ENCODE results near the gene VCAN.
A peak's percentile ranks its signal among the peaks of the same experiment; 100 is the strongest.

VCAN gene

DNA sequence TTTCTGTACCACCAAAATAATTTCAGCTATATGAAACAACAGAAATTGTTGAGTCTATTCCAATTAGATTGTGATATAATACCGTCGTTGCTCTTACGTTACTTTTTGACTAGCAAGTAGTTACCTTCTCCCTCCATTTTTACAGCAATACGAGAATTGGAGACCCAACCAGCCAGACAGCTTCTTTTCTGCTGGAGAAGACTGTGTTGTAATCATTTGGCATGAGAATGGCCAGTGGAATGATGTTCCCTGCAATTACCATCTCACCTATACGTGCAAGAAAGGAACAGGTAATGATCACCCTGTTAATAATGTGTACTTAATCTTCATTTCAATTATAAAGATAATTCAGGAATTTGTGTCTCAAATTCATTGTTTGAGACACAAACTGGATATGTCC is 100.7 kb downstream of the VCAN start:
- CTCF ChIA-PET = interaction anchor here (0.6 kb wide), 1 partner anchor 1786 kb away, joined by 3 read pairs; no protein-coding TSS in a partner anchor
- POLR2A ChIA-PET = no interaction called here
- Histone ChIP-seq H3K4me1 (ENCODE audit: control insufficient read depth, insufficient read depth, low read length) (peaks cover 8% of the 10 kb centered on the region), H3K36me3 (ENCODE audit: control insufficient read depth in 2 of 2, insufficient read depth in 1 of 2, low read length in 2 of 2) (peaks cover 30 to 38% of the 10 kb centered on the region in 2 experiments), H3K9me3 (ENCODE audit: control insufficient read depth, insufficient read depth, low read depth, low read length) (no peaks in the 10 kb centered on the region), H3K4me3 (ENCODE audit: low read depth, low read length) (no peak overlapping the region), H3K27ac (ENCODE audit: extremely low read depth, low read depth, low read length) (no peak overlapping the region)
- TF ChIP-seq, protein P1, sequence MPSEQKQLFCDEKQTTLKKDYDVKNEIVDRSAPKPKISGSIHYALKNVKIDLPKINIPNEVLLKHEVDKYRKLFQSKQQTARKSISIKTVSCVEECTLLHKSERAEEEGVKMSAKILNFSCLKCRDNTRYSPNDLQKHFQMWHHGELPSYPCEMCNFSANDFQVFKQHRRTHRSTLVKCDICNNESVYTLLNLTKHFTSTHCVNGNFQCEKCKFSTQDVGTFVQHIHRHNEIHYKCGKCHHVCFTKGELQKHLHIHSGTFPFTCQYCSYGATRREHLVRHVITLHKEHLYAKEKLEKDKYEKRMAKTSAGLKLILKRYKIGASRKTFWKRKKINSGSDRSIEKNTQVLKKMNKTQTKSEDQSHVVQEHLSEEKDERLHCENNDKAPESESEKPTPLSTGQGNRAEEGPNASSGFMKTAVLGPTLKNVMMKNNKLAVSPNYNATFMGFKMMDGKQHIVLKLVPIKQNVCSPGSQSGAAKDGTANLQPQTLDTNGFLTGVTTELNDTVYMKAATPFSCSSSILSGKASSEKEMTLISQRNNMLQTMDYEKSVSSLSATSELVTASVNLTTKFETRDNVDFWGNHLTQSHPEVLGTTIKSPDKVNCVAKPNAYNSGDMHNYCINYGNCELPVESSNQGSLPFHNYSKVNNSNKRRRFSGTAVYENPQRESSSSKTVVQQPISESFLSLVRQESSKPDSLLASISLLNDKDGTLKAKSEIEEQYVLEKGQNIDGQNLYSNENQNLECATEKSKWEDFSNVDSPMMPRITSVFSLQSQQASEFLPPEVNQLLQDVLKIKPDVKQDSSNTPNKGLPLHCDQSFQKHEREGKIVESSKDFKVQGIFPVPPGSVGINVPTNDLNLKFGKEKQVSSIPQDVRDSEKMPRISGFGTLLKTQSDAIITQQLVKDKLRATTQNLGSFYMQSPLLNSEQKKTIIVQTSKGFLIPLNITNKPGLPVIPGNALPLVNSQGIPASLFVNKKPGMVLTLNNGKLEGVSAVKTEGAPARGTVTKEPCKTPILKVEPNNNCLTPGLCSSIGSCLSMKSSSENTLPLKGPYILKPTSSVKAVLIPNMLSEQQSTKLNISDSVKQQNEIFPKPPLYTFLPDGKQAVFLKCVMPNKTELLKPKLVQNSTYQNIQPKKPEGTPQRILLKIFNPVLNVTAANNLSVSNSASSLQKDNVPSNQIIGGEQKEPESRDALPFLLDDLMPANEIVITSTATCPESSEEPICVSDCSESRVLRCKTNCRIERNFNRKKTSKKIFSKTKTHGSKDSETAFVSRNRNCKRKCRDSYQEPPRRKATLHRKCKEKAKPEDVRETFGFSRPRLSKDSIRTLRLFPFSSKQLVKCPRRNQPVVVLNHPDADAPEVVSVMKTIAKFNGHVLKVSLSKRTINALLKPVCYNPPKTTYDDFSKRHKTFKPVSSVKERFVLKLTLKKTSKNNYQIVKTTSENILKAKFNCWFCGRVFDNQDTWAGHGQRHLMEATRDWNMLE (tag by site-specific recombination; conservative IDR thresholded peaks at IDR 0.05; ENCODE audit: low read depth) = no peak
- TF ChIP-seq ZNF670 (tag by site-specific recombination; IDR thresholded peaks at IDR 0.05; ENCODE audit: low read depth) = no peak

- Histone ChIP-seq H3K4me3 (ENCODE audit: low read depth, low read length) (no peak overlapping the region), H3K27ac (ENCODE audit: extremely low read depth, low read depth, low read length) (no peak overlapping the region), H3K36me3 (ENCODE audit: control insufficient read depth in 2 of 2, insufficient read depth in 1 of 2, low read length in 2 of 2) (peaks cover 47 to 54% of the 10 kb centered on the region in 2 experiments), H3K9me3 (ENCODE audit: control insufficient read depth, insufficient read depth, low read depth, low read length) (no peaks in the 10 kb centered on the region), H3K4me1 (ENCODE audit: control insufficient read depth, insufficient read depth, low read length) (0 out of 2 replicates have a peak, but pooled peaks cover 2% of the 10 kb centered on the region)
- ChIA-PET CTCF (interaction anchor here (0.6 kb wide), 1 partner anchor 12 kb away, joined by 3 read pairs; no protein-coding TSS in a partner anchor), POLR2A (no interaction called here)
- TF ChIP-seq KLF7 (tag by site-specific recombination; IDR thresholded peaks at IDR 0.05; ENCODE audit: borderline replicate concordance) = no peak
Measured at GRCh38 chr5:83576341-83576740, 104.8 kb downstream of the VCAN start.

DNA sequence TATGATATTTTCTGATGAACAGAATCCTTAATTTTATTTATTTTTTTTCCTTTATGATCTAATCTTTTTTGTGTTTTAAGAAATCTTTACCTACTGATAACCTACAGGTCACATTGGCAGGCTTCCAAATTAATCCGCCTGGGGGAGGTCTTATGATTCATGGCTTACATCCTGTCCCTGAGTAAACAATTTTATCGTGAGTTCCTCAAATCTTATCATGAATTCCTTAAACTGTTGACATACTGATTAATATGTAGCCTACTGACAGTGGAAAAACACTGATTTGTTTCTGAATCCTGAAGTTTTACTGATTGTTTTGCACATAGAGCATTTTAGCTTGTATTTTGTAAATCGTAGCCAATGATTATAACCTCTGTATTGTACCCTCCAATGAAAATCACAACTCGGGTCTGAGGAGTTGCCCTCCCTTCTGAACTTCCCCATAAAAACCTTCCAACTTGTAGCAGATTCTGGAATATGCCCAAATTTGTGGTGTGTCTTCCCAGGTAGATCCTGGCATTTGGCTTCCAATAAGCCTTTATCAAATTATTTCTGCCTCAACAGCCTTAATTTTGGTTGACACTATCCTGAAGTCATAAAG is 105.6 kb downstream of the VCAN start:
- Histone ChIP-seq H3K4me3 (ENCODE audit: low read depth, low read length) (no peak overlapping the region), H3K36me3 (ENCODE audit: control insufficient read depth in 2 of 2, insufficient read depth in 1 of 2, low read length in 2 of 2) (peaks cover 49 to 62% of the 10 kb centered on the region in 2 experiments), H3K27ac (ENCODE audit: extremely low read depth, low read depth, low read length) (no peak overlapping the region), H3K9me3 (ENCODE audit: control insufficient read depth, insufficient read depth, low read depth, low read length) (no peaks in the 10 kb centered on the region), H3K4me1 (ENCODE audit: control insufficient read depth, insufficient read depth, low read length) (0 out of 2 replicates have a peak, but pooled peaks cover 2% of the 10 kb centered on the region)
- POLR2A ChIA-PET = no interaction called here
- TF ChIP-seq SETDB1 (IDR thresholded peaks at IDR 0.05; ENCODE audit: insufficient read length, low read length) = peak; percentile 64
- TF ChIP-seq ZXDB (tag by site-specific recombination; IDR thresholded peaks at IDR 0.05) = peak; percentile 37; the same call in 1 of the 2 replicates
- no peak for TF ChIP-seq PATZ1 (tag by site-specific recombination; IDR thresholded peaks at IDR 0.05)
- CTCF ChIA-PET = interaction anchor here (0.6 kb wide), 2 partner anchors 12 to 136 kb away, joined by 3 read pairs; no protein-coding TSS in a partner anchor

- CTCF ChIA-PET = no interaction called here
- peaks cover 23% of the 10 kb centered on the region in 2 experiments for H3K36me3 ChIP-seq (ENCODE audit: control insufficient read depth in 2 of 2, insufficient read depth in 1 of 2, low read length in 2 of 2)
- POLR2A ChIA-PET = no interaction called here
- no peak overlapping the region for H3K4me3 ChIP-seq (ENCODE audit: low read depth, low read length)
- no peaks in the 10 kb centered on the region for H3K9me3 ChIP-seq (ENCODE audit: control insufficient read depth, insufficient read depth, low read depth, low read length)
- no peak overlapping the region for H3K27ac ChIP-seq (ENCODE audit: extremely low read depth, low read depth, low read length)
- TF ChIP-seq ZNF521 (tag by site-specific recombination; IDR thresholded peaks at IDR 0.05) (no peak), ZNF610 (tag by site-specific recombination; IDR thresholded peaks at IDR 0.05; ENCODE audit: borderline replicate concordance) (no peak), GLI2 (tag by site-specific recombination; IDR thresholded peaks at IDR 0.05; ENCODE audit: borderline replicate concordance, low read depth) (no peak), ZNF133 (tag by site-specific recombination; IDR thresholded peaks at IDR 0.05) (no peak)
- H3K4me1 ChIP-seq (ENCODE audit: control insufficient read depth, insufficient read depth, low read length) = no peaks in the 10 kb centered on the region
Measured at GRCh38 chr5:83583859-83584258, 112.3 kb downstream of the VCAN start.

Measured in HEK293 (cell line).